CD4-positive, alpha-beta T cell treated with Interleukin-21 for 1 hour (primary cell): Measurements from ENCODE around the gene MTCL1.

ENCODE experiments used
- DNase-seq: peaks from one replicate; pipeline ENCODE4 v3.0.0-alpha.2; 2020

The MTCL1 gene

DNA sequence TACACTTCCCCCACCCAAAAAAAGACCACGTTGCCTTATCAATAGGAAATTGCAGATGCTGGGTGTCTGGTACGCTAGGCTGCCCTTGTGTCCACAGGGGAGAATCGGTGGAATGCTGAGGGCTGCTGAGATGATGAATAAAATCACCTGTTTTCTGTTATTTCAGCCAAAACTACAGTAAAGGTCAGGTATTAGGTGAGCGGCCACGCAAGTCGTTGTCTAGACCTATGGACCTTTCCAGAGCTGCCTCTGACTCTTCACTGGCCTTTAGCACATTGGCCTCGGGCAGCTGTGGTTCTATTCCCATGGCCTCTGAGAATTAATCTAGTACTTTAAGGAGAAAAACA, 89.6 kb downstream of the MTCL1 start:
- no peak for DNase-seq

DNA sequence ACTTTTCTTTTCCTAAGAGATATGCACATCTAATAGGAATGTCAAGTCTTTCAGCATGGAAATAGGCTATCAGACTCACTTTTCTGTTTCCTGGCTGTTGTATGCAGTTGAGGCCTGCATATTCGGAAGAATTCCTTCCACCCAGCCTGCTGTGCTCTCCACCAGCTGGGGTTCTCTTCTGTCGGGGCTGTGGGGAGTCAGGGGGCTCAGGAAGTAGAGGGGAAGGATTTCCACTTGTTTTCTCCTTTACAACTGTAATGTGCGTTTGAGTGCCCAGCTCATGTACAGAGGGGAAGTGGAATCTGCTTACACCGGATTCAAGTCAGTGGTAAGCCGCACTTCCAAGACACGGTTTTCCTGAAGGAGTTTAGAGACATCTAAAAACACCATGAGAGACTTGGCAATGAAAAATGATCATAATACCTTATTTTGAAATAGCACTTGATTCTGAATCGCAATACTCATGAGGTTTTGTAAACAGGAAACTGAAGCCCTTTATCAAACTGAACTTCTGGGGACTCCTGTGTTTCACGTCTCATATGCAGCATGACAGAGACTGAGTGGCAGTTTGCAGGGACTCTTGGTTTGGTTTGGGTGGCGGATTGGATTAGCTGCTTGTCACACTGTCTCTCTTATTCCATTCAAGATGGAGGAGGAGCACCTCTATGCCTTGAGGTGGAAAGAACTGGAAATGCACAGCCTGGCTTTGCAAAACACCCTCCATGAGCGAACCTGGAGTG, 90.4 kb downstream of the MTCL1 start:
- no peak for DNase-seq

DNA sequence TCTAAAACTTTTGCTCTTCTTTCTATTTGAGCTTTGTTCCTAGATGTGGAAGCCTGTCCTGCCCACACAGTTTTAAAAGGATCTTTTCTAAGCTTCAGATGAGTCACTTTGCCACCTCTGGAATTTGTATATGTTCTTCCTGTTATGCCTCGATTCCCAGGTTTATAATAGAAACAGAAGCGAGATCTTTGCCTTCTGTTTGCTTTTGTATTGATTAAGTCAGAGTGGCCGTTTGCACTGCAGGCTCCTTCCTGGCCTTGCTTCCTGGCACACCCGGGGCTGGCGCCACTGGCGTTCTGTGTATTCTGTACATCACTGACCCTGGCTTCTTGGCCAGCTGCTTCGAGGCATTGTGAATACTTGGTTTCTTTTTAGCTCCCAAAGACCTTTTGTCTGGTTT, 91.8 kb downstream of the MTCL1 start:
- no peak for DNase-seq

- DNase-seq, result no peak
These were observed 93.6 kb downstream of the MTCL1 start for GRCh38 chr18:8799001-8799400.

DNA sequence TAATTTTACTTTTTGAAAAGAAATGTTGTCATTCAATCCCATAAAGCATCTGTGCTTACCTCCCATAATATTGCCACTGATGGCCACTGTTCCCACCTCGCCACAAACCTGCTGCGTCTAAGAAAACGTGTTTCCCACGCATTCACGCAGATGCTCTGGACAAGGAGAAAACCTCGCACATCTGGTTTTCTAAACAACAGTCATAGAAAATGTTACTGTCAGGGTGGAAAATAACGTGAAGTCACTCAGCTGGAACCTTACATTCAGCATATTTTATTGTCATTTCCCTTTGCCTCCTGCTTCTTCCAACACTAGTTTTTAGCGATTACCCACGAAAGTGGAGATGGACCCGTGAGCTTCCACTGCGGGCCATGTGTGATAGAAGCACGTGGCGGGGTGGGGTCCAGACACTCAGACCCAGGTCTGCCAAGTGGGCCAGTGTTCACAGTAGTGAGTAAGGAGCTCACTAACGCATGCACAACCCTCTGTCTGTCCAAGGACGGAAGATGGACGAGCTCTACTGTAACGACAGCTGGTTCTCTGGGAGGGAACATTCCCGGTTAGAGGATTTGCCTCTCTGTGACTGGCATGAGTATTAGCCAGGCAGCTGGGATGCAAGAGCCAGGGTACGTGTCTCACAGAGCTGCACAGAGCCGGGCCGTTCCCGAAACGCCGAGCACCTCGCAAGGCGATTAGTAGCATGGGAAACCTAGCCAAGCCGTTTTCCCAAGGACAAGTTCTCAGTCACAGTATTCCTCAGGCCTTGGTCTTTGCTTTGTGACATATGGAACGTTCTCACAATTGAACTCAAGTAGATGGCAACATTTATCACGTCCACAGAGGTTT, 94.5 kb downstream of the MTCL1 start:
- DNase-seq, result no peak

DNA sequence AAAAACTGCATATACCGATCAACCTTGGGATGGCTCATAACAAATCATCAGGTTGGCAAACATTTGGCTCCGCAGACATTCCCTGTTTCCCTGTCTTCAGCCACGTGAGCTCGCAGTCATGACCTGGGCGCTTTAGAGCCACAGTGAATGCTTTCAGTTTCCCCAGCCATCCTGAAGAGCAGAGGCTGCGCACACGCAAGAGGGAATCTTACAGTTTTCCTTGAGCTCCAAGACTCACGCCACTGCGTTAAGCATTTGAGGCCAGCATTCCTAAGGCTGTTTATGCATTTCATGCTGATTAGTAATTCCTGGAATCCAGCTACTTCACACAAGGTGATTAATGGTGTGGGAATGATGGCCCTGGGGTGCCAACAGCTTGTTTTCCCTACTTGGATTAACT, 95.1 kb downstream of the MTCL1 start:
- no peak for DNase-seq

DNA sequence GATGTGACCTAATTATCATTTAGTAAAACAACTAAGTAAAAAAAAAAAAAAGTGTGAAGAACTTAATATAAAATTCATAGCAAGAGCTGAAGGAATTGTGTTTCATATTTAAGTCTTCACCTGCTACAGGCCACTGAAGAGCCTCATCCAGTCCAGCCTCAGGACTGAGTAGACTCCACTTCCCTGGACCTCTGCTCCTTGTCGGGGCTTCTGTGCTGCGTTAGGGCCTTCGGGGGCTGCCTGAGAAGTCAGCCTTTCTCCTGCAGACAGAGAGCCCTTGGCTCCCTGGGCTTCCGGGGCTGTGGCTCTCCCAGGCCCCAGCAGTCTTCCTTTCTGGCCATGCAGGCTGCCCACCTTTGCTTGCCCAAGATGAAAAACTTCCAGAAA, 95.5 kb downstream of the MTCL1 start:
- DNase-seq, result no peak

GRCh38 chr18:8801263-8801901, 96.0 kb downstream of the MTCL1 start:
- no peak for DNase-seq

- no peak for DNase-seq
These were observed 96.8 kb downstream of the MTCL1 start for GRCh38 chr18:8802017-8802672.

DNA sequence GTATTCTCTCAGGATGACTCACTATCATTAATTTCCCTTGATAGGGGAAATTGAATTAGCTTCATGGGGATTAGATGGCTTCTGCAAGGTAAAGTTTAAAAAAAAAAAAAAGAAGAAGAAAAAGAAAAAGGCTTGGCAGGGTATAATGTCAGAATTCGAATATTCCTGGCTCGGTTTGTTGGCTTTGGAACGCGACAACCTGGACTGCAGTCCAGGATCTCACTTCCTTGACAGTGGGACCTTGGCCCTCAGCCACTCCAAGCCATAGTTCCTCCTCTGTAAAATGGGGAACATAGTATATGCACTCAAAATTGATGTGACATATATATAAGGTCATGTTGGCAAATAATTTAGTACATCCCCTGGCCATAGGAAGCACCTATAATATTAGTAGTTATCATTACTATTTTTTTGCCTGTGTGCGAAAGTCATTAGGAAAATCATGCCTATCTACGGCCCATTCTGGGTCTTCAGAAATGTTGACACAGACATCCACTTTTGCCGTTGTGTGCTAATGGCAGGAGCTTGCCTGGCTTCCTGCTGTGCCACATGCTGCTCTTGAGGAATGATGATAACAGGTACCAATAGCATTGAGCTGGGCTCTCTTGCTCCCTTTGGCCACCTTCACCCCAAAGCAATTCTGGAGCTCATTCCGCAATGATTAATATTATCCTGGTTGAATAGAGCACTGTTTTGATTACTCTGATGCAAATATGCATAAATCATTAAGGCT, 97.9 kb downstream of the MTCL1 start:
- DNase-seq, result no peak

GRCh38 chr18:8803957-8804356, 98.6 kb downstream of the MTCL1 start:
- DNase-seq, result no peak

DNA sequence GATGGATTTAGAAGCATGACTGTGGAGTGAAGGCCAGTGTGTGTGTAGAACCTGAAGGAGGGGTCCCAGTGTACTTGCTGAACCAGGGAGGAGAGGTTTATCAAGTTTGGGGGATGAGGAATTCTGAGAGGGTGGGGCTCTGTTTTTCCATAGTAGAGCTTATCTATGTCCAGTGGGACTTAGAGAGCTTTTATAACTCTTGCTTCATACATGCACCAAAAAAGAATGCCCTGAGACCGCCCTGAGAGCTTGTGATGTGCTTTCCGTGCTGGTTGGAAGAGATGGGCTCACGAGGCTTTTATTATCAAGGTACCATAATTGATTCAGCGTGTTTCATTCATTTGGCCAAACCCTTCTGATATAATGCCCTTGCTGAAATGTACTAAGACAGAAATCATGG, 100.2 kb downstream of the MTCL1 start:
- DNase-seq, result no peak

- no peak for DNase-seq
These were observed 100.9 kb downstream of the MTCL1 start for GRCh38 chr18:8806100-8806797.

DNA sequence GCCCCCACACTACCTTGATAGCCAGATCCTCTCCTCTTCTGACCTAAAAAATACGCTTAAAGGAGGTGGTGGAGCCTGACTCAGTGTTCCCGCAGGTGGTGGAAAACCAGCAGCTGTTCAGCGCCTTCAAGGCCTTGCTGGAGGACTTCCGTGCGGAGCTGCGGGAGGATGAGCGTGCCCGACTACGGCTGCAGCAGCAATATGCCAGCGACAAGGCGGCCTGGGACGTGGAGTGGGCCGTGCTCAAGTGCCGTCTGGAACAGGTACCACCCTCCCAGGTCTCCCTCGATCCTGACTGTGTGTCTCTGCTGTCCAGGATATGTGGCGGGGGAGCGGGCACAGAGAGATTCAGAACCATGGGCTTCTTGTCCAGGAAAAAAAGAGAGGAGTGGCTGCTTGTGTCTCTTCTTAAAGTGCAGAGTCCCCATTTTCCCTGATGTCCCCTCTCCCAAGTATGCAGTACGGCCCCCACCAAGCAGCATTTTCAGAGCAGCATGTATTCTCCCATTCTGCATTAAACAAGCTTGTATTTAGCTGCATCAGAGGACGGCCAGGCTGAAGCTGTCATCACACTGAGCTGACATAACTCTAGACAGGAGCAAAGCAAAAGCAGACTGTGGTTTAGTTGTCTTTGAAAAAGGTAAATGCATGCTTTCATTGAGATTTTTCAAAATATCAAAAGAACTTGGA, 101.6 kb downstream of the MTCL1 start:
- DNase-seq, result no peak

GRCh38 chr18:8807488-8807805, 102.1 kb downstream of the MTCL1 start:
- DNase-seq, result no peak

GRCh38 chr18:8808001-8808400, 102.6 kb downstream of the MTCL1 start:
- no peak for DNase-seq

DNA sequence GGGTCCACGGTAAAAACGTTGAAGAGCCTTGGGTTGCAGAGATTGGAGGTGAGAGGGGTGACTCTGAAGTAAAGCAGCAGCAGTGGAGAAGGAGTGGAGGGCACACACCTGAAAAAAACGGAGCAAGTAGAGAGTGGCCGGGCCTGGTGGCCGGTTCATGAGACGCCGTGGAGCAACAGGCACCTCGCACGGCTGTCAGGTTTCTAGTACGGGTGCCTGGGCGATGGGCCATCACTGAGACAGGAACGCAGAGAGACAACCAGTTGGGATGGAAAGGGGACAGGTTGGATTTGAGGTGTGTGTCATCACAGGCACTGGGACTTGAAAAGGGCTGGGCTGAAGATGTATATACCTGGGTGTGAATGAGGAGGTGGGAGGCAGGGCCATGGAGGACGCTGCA, 104.2 kb downstream of the MTCL1 start:
- no peak for DNase-seq

DNA sequence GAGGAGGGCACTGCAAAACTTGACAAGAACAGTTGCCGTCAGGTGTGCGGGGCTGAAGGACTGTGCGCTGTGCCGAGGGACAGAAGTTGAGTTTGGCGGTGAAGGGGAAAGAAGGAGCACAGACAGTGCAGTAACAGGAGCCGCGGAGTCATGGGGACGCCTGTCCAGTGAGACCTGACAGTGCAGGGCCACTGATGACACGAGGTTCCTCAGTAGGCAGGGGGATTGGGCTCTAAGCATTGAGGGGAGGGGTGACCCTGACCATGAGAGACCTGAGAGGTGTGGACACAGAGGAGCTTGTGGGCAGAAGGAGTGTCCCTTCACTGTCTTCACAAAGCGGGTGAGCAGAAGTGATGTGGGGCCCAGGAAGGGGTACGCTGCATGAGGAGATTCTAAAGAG, 104.8 kb downstream of the MTCL1 start:
- DNase-seq, result no peak

GRCh38 chr18:8811115-8811514, 105.8 kb downstream of the MTCL1 start:
- no peak for DNase-seq

GRCh38 chr18:8812631-8813030, 107.3 kb downstream of the MTCL1 start:
- no peak for DNase-seq

- DNase-seq, result no peak
These were observed 108.3 kb downstream of the MTCL1 start for GRCh38 chr18:8813611-8814010.

- DNase-seq, result no peak
These were observed 108.8 kb downstream of the MTCL1 start for GRCh38 chr18:8814206-8814605.
